Effector CD8-positive, alpha-beta T cell (primary cell): Measurements from ENCODE around the gene ARHGAP6.
A peak's percentile ranks its signal among the peaks of the same experiment; 100 is the strongest.
"Not testable (repeated sequence)": the region's sequence is repeated elsewhere in the genome, so short reads cannot be mapped to it uniquely, and the experiment has no call there.

Experiments used
- DNase-seq: peaks from one replicate; lab custom pipeline; 2025; lab: John Stamatoyannopoulos, UW

The ARHGAP6 gene

DNA sequence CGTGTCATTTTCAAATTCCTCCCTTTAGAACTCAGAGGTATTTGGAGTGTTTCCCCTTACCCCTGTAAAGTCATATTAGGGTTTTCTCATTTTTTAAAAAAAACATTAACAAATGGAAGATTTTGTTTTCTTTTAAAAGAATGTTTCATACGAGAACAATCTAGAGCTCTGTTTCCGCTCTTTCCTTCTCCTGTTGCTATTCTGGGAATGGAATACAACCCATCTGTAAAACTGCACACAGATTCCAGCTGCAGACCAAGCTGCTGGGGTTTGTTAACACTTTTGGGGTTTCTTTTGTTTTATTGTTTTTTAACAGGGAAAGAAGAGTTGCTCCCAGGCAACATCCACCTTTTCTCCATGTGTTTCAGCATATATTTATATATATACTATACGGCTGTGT is 493.3 kb downstream of the ARHGAP6 start:
- no peak for DNase-seq

DNA sequence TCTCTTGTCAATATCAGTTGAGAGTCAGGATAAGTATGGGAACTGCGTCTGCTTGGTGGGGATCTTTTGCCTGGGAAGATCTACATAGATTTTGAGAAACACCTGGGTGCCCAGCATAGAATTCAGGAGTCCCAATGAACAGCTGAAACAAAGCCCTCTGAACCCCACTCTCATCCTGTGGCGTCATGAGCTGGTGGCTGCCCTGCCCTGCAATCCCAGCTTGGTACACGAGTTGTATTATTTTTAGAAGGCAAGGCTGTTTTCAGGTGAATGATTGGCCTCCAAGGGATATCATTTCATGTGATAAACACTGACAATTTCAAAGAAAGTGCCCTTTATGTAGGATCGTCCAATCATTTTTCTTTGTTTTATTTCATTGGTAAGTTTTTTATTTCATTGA is 493.8 kb downstream of the ARHGAP6 start:
- DNase-seq = no peak

DNA sequence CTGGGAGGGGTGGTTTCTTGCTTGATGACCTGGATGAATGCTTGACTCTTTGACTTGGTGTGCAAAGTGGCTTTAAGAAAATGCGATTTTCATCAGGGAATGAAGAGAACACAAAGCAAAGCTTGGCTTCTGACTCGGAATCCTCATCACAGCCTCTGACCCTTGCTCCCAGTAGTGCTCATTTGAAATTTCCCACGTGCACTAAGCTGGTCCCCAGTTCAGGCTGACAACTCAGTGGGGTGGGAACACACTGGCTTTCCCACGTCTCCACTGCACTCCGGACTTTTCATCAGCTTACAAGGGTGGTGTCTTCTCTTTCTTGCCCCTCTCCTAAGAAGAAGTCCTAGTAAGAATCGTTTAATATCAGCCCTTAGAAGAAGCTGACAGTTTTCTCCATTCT is 501.3 kb downstream of the ARHGAP6 start:
- DNase-seq = no peak

DNA sequence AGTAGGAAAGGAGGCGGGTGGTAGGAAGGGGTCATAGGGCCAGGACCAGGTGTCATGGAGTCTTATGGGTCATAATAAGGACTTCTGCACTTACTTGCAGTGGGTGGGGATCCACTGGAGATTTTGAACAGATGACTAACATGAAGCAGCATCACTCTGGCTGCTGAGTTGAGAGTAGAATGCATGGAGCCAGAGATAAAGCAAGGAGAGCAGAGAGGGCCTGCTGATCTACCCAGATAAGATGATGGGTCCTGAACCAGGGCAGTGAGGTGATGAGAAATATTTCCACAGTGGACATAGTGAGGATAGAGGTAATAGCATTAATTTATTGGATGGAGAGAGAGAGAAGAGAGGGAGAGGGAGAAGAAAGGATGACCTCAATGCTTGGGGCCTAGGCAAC is 506.6 kb downstream of the ARHGAP6 start:
- no peak for DNase-seq

DNA sequence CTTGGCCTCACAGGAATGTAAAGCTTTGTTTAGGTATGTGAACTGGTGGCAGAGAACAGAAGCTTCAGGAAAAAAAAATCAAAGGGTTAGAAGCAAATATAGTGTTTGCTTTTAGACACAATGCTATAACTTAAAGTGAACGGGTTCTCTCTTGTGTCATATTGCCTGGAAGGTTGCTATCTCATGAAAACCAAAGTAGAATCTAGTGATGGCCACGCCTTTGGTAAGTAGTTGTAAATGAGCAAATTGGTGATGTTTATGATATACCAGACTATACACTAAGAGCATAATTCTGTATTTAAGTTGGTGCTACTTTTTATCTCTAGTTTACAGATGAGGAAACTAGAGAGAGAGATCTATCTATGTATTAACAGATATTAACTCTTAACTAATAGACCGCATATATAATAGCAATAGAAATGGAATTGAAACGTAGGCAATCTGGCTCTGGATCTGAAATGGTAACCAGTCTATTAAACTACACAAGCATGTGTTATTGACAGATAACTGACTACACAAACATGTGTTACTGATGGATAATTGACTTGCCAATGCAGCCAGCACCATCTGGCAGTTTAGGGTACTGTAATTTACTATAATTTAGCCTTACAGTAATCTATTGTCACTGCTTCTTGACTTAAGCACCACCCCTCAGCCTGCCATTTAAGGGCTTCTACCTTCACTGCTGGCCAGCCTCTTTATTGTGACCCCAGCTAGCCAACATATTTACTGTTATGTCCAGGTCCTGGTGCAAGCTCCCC is 513.7 kb downstream of the ARHGAP6 start:
- no peak for DNase-seq

DNA sequence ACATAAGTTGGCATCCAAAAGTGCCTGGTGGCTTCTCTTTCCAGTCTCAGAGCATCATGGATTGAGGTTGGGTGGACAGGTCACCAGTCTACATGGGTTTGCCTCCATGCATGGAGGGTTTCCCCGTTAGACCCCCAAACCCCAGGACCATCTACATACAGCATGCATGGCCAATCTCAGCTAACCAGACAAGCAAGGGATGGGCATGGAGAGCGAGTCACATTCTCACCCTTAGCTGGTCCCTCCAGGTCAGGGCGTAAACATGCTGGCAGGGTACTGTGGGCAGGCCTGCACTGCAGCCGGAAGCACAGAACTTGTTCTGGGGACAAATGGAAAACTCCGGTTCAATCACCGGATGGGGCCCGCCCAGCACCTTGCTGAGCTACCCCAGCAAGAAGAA is 517.3 kb downstream of the ARHGAP6 start:
- no peak for DNase-seq

DNA sequence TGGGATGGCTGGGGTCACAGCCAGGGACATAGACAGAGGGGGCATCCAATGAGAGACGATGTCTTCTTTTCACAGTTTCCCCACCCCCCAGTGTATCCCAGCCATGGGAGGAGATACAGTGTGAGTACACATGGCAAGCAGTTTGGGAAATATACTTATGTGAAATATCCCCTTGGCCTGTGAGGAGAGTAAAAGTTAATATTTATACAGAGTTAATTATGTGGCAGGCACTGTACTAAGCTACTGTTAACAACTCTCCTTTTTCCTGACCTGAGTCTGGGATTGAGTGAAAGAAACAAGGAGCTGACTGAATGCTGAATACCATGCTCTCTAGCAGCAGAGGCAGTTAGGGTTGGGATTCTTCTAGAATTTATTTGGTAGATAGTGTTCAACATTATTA is 519.3 kb downstream of the ARHGAP6 start:
- DNase-seq = no peak

DNA sequence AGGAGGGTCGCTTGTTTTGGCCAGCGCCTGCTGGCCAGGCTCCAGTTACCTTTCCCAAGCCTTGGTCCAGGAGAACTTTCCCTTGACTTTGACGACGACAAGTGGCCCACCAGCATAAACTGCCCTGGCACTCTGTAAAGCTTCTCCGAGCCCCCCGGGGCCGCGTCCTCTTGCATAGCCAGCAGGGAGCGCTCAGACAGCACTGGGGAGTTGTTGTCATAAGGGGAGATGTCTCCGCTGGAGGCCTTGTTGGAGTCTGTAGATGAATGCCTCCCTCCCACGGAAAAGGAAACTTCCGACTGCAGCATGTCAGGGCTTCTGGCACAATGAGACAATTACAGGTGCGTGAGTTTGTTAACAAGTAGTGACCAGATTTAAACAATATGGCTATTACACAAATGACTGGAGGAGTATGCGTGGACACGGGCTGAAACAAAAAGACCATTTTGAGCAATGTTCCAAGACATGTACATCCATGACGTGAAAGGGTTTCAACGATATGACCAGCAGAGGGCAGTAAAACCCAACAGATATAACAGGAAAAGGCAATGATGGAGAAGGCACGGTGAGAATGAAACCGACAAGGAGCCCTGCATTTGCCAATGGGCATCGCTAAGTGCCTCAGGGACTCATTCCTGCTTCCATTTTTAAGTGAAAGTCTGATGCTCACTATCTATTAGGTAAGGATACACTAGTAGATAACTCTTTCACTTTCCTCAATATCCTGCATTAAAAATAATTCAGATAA is 521.6 kb downstream of the ARHGAP6 start:
- peak; percentile 5 for DNase-seq

DNA sequence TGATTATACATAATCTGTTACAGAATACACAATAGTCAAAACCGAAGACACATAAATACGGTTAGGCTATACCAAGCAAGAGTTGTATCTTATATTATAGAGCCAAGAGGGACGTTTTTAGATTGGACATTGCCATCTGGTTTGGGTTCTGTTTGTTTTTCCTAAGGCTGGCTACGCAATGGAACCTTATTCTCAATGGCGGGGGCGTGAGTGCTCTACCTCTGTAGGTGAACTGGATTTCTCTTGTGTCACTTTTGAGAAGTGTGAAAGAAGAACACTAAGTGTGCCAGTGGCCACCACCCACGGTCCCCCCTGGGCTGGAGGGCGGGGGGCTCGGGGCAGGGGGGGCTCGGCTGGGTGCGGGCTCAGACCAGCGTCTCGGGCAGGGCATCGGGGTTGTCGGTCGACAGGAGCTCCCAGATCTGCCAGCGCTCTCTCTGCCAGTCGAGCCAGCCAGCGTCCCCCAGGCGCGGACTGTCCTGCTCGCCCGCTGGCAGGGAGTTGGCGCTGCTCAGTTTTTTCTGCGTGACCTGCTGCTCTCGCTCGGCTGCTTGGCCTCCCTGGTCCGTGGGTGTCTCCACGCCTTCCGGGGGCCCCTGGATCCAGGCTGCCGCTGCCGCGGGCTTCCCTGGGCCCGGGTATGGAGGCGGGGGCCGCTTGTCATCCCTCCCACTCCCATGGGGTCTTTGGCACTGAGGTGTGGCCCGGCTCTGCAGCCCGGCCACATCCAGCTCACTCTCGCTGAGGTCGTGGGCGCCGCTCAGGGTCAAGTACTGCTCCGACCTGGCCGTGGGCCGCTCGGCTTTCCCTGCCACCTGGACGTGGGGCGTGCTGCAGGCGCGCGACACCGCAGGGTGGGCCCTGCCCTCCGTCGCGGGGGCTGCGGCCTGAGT is 527.0 kb downstream of the ARHGAP6 start:
- no peak for DNase-seq

DNA sequence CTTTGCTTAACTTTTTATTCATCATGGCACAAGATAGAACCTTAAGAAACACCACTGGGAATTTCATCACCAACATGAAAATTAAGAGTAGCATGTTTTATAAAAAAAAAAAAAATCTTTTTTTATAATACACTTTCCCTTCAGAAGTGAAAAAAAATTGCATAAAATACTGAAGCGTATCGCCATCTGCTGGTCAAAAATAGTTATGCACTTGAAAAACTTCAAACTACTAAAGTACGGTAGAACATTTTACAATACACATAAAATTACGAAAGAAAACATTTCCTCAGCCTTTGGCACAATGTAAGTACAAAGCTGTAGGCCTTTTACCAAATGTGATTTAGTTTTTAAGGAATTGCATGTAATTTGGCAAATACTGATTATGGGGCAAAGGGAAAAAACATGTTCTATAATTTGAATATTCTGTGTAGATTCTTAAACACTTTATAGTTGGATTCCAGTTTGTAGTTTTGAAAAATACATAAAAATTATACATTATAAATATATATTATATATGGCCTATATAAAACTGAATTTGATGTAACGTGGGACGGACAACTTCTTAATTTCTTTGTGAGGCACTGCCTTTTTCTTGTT is 528.1 kb downstream of the ARHGAP6 start:
- DNase-seq = no peak

DNA sequence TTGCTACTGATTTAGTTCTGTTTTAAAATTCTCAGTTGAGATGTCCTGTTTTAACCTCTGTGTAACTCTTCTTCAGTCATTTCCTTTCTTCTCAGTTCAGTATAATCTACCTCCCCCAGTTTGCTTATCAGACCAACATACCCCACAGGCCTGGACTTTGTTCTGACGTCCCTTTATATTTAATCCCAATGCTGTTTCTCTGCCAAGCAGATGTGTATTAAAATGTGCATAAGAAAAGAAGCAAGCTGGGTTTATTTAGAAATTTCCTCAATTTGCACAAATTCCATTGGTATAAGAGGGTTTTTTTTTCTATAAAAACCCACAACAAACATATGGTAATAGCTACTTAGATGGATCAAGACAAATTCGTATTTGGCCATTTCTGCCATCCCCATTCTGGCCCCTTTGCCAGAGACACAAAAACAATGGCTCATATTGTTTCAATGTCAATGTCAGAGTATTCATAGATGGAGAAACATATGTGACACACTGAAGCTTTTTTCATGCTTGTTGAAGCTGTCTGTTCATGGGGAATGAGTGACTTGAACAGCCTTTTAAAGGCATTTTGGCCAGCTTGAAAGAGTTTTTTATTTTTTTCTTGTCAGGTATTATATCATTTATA is 530.0 kb downstream of the ARHGAP6 start:
- no peak for DNase-seq

DNA sequence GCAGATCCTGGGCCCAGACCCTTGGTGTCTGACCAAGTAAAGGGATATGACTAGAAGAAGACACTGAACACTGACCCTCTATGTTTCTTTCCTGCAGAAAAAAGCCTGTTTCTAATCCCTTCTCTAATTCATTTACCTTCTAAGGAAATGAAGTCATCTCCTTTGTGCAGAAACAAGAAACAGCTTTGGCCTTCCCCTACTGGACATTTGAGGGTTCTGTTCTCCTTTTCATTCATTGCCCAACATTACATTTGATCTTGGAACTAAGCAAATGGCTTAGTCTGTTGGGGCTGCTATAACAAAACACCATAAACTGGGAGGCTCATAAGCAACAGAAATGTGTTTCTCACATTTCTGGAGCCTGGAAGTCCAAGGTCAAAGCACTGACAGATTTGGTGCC is 534.6 kb downstream of the ARHGAP6 start:
- DNase-seq = no peak

DNA sequence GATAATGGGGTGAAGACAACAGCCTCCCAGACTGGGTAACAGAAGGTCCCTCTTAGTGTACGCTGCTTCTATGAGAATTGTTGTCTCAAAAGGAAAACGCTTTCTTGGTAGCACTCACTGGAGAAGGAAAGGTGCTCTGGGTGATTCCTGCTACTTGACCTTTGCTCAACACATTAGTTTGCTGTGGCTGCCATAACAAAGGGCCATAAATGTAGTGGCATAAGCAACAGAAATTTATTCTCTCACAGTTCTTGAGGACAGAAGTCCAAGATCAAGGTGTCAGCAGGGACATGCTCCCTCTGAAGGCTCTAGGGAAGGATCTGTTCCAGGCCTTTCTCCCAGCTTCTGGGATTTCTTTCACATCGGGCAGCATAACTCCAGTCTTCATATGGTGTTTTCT is 535.6 kb downstream of the ARHGAP6 start:
- DNase-seq = no peak

DNA sequence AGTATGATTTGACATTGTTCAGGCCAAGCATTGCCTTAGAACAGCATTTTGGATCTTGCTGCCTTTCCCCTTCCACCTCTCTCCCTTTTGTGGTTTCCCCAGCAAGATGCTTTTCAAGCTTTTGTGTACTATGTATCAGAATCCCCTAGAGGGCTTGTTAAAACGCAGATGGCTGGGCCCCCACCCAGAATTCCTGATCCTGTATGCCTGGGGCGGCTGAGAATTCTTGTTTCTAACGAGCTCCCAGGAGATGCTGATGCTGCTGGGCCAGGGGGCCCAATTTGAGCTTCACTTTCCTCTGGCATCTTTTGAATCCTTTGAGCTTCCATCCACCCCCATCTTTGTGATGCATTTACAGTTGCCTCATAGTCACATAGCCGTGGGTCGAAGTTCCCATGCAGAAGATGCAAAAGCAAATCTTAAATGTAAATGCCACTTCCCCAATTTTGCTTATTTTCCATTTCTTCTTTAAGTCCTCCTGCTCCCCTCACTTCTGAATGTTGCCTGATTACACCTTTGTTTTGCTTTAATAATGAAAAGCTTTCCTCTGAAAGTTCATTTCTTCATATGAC is 536.1 kb downstream of the ARHGAP6 start:
- no peak for DNase-seq

DNA sequence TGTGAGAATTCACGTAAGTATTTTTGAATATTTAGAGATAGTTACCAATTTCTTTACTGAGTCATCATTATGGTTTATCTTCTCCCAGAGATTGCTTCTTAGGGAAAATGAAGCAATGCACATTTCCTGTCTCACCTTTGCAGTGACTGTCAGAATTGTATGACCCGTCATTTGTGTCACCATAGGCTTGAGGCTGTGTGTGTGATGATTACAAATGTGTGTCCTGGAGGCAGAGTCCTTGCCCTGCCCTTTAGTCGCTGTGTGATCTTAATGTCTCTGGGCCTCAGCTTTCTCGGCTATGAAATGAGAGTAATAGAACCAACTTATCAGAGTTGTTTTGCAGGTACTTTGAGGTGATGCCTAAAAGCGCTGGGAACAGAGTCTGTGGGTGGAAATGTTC is 540.7 kb downstream of the ARHGAP6 start:
- DNase-seq = no peak

DNA sequence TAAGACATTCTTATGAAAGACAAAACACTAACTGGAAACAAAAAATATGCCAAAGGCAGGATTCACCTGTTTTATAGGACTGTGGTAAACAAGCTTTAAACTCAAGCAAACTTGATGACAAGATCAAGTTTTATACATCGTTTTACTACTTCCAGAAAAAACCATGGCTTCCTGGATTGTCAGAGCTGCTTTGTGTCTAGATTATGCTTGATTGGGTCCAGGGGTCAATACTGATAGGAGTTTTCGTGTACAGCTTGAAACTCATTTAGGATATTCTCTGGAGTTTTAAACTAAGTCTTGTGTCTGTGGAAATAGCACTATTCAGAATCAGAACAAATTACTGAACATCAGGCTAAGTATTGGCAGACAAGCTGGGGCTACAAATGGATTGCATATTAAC is 541.6 kb downstream of the ARHGAP6 start:
- no peak for DNase-seq

DNA sequence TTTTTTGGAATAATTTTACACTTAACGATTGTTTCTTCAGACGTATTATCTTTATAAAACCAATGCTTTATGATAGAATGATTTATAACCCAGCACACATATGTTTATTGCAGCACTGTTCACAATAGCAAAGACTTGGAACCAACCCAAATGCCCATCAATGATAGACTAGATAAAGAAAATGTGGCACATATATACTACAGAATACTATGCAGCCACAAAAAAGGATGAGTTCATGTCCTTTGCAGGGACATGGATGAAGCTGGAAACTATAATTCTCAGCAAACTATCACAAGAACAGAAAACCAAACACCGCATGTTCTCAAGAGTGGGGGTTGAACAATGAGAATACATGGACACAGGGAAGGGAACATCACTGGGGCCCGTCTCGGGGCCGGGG is 542.6 kb downstream of the ARHGAP6 start:
- DNase-seq = not testable (repeated sequence)

DNA sequence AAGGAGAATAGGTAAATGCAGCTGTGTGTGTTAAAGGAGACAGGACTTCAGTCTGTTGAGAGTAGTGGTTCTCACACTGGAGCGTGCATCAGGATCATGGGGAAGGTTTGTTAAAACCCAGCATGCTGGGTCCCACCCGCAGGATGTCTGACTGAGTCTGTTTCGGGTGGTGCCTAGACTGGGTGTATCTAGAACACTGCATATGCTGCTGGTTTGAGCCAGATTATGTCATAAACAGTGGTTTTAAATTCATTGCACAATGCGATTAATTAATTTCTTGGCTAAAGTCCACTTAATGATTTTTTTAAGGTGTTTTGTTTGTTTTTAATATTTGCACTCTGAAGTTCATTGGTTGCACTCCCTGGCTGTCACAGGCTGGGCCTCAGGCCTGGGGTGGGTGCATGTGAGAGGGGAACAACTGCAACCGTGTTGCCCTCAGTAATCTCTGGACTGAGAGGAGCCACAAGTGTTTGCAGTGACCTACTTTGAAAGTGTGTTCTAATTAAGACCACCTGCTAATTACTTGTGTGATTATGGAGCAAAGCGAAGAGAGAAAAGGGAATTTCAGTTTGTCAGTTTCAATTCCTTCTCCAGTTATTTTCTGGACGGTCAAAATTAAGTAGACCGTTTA is 546.3 kb downstream of the ARHGAP6 start:
- DNase-seq = no peak

DNA sequence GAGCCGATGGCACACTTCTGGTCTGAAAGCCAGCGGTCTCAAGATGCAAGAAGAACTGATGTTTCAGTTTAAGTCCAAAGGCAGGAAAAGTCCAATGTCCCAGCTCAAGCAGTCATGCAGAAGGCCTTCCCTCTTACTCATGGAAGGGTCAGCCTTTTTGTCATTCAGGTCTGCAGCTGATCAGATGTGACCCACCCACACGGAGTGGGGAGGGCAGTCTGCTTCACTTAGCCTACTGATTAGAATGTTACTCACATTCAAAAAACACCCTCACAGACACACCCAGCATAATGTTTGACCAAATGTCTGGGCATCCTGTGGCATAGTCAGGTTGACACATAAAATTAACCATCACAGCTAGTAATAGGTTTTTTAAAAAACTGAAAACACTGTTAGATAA is 548.0 kb downstream of the ARHGAP6 start:
- no peak for DNase-seq

DNA sequence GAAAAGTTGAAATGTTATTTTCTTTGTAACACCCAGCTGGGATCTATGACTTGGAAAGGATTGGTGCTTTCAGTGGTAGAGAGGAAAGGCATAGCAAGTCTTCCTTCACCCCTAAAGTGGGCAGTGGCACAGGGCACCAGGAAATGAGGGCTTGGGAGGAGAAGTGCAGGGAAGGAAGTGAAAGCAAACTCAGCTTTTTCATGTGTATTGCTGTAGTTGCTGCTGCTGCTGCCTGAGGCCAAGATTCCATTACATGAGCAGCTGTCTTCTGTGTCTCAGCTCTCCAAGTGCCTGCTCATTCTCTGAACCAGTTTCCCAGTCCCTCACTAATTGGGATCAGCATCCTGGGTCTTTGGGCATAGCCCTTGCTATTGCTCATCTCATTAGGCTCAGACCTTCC is 552.0 kb downstream of the ARHGAP6 start:
- no peak for DNase-seq

DNA sequence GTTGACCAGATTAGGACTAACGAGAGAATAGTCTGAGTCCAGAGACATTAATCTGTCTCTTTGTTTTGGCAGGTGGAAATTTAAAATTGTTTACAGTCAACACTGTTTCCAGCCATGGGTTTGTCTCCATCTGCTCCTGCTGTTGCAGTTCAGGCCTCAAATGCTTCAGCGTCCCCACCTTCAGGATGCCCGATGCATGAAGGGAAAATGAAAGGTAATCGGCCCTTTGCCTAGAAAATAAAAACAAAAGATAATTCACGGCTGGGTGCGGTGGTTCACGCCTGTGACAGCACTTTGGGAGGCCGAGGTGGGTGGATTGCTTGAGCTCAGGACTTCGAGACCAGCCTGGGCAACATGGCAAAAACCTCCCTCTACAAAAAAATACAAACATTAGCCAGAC is 553.8 kb downstream of the ARHGAP6 start:
- DNase-seq = no peak
